Measurements from ENCODE around the gene EPHB6.

EPHB6 gene

DNA sequence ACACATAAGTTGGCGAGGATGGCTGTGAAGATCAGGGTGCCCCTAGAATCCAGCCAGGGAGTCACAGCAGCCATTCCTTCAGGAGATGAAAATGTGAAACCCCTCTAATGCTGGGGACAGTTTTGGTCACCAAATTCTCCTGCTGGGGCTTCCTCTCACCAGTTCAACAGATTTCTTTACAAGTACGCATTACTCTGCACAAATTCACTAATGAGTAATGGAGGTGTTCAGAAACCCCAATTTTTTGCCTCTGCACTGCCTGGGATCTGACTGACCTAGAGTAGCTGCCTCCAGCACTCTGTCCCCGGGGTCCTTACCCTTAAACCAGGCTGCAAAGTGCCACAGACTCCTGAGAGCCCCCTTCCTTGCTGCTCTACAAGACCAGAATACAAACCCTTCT is 62.6 kb downstream of the EPHB6 start:
- H3K9ac ChIP-seq (ENCODE audit: insufficient read length): no peak overlapping the region
- no peaks in the 10 kb centered on the region for H3K9me3 ChIP-seq (ENCODE audit: low read depth, low read length)
- H3K27ac ChIP-seq: no peak overlapping the region
- no peak overlapping the region for H3K4me3 ChIP-seq
- DNase-seq (ENCODE audit: low read depth, low spot score): no peak
- TF ChIP-seq EZH2 (IDR thresholded peaks at IDR 0.05) (no peak), POLR2AphosphoS5 (IDR thresholded peaks at IDR 0.05; ENCODE audit: borderline replicate concordance, low read depth, low read length) (no peak), FOXP2 (optimal IDR thresholded peaks at IDR 0.05; ENCODE audit: control extremely low read depth, extremely low read length, insufficient read depth) (no peak)
- no peaks in the 10 kb centered on the region for H3K36me3 ChIP-seq (ENCODE audit: insufficient read depth, low read length)

GRCh38 chr7:142918901-142919300 is 64.0 kb downstream of the EPHB6 start:
- Histone ChIP-seq H3K36me3 (ENCODE audit: insufficient read depth, low read length) (no peaks in the 10 kb centered on the region), H3K9ac (ENCODE audit: insufficient read length) (no peak overlapping the region), H3K9me3 (ENCODE audit: low read depth, low read length) (no peaks in the 10 kb centered on the region), H3K27ac (no peak overlapping the region), H3K4me3 (no peak overlapping the region)
- TF ChIP-seq EZH2 (IDR thresholded peaks at IDR 0.05): no peak
- no peak for TF ChIP-seq POLR2AphosphoS5 (IDR thresholded peaks at IDR 0.05; ENCODE audit: borderline replicate concordance, low read depth, low read length)
- no peak for TF ChIP-seq FOXP2 (optimal IDR thresholded peaks at IDR 0.05; ENCODE audit: control extremely low read depth, extremely low read length, insufficient read depth)
- DNase-seq (ENCODE audit: low read depth, low spot score): no peak

DNA sequence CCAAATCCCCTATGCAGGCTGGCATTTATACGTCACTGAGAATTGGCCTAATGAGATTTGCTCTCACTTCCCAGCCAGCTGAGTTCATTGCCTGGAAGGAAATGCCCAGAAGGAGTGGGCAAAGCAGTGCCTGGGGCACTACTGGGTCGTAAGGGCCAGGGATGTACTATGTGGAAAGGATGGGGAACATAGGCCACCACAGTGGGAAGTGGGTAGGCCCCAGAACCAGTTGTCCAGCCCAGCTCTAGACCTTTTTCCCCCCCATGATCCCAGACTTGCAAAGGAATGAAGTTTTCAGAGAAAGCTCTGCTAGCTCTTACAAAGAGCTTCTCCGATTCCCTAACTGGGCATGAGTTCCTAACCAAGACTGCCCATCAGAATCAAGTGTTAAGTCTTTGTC is 64.8 kb downstream of the EPHB6 start:
- DNase-seq (ENCODE audit: low read depth, low spot score): no peak
- H3K9me3 ChIP-seq (ENCODE audit: low read depth, low read length): no peaks in the 10 kb centered on the region
- no peak overlapping the region for H3K4me3 ChIP-seq
- no peak overlapping the region for H3K9ac ChIP-seq (ENCODE audit: insufficient read length)
- no peak for TF ChIP-seq EZH2 (IDR thresholded peaks at IDR 0.05)
- no peak for TF ChIP-seq FOXP2 (optimal IDR thresholded peaks at IDR 0.05; ENCODE audit: control extremely low read depth, extremely low read length, insufficient read depth)
- TF ChIP-seq POLR2AphosphoS5 (IDR thresholded peaks at IDR 0.05; ENCODE audit: borderline replicate concordance, low read depth, low read length): no peak
- no peak overlapping the region for H3K27ac ChIP-seq
- no peaks in the 10 kb centered on the region for H3K36me3 ChIP-seq (ENCODE audit: insufficient read depth, low read length)

All from SK-N-MC (cell line).